ENCODE data around the gene DKK3.

DKK3 gene

GRCh38 chr11:11966354-11966741, 42.1 kb downstream of the DKK3 start:
- no peak for DNase-seq

DNA sequence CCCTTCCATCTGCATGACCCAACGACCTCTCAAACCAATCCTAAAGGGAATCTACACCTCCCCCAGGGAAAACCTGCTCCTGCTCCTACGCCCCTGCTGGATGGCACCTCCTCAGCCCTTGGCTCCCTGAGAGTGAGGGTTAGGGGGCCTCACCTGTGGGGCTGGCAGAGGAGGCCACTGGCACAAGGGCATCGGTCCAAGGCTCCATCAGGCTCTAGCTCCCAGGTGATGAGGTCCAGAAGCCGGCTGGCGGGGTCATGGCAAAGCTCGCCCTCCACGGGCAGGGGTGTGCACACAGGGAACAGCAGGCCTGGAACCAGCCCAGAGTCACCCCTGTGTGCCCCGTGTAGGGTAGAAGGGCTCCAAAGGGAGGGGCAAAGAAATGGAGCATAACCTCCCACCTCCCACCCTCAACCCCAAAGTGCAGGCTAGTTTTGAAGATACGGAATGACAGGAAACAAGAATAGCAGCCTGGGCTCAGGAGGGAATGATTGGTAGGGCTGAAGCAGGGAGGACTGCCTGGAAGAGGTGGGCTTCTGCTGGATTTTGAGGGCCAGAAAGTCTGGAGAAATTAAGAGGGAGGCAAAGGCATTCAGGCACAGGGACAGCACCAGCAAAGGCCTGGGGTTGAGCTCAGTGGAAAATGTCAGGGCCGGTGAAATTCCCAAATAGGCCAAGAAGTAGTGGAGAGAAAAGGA, 42.6 kb downstream of the DKK3 start:
- DNase-seq = no peak

DNA sequence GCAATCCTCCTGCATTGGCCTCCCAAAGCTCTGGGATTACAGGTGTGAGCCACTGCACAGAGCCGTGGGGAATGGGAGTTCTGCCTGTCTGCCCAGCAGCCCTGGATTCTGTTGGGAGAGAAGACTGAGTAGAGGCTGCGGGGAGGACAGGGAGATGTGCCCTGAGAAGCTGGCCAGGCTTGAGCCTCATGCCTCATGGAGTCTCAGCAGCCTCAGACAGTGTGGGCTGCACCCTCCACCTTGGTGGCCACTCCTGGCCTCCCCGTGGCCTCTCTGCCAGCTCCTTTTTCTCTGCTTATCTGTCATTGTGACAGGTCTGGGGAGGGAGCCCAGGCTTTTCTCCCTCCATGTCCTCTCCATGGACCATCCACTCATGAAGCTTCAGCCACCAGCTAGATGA, 43.2 kb downstream of the DKK3 start:
- DNase-seq = no peak

DNA sequence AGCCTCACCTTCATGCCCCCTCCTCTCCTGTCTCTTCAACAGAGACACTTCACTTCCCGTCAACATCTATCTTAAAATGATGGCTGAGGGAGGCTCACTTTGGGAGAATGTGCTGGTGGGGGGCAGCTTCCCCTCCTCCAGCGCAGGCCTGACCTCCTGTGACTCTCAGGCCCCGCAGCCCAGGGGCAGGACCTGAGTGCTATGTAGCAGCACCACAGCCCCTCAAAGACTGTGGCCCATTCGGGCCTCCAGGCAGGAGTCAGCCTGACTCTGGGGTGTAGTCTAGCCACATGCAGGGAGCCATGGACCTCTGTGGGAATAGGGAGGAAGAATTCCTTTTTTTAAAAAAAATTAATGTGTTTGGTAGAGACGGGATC, 43.7 kb downstream of the DKK3 start:
- no peak for DNase-seq

DNA sequence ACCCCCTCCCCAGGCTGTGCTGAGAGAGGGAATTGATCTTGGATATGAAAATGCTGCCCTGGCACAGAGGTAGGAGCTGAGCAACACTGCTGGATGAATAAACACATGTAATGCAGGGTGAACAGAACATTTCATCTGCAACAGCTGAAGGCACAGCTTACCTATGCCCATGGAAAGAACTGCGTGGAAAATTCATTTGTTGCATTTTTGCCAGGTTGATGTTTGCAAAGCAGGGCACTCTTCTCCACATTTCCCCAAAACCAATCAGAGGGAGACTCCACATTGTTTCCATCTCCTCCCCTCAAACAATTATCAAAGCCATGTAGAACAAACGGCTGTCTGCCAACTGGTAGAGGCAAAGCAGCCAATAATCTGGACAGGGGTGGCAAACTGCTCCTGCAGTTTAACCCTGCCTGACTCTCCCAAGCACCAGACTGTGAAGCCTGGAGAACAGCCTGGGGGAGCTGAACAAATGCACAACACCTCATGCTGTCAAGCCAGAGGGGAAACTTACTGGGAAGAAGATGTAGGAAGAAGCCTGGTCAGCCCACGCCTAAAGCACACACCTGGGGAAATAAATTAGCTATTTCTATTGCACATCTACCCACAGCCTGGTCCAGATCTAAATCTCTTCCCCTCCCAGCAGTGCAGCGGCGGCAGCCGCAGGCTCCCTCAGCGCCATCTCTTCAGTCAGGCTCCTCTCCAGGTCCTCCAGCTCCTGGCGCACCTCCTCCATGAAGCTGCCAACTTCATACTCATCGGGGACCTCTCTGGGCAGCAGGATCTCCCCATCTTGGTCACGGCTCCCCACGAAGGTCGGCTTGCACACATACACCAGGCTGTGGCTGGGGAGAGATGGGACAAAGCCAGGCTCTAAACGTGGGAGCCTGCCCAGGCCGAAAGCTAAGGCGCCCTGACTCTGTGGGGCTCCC, 44.3 kb downstream of the DKK3 start:
- DNase-seq = no peak

DNA sequence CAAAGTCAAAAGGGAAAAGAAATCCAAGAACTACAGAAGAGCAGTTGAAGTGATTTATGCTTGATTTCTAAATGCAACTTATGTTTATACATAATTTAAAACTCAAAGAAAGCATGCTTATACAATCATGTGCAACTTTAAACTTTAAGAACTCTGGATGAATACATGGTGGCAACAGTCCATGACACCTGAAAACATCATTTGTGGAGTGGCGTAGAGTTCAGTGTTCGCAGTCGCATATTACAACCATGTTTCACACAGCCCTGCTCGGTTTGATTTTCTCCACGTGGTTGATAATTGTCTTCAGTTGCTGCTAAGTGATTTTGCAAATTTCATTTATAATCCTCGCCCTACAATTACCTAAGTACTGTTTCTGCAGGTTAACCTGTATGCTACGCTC, 45.4 kb downstream of the DKK3 start:
- DNase-seq = no peak

DNA sequence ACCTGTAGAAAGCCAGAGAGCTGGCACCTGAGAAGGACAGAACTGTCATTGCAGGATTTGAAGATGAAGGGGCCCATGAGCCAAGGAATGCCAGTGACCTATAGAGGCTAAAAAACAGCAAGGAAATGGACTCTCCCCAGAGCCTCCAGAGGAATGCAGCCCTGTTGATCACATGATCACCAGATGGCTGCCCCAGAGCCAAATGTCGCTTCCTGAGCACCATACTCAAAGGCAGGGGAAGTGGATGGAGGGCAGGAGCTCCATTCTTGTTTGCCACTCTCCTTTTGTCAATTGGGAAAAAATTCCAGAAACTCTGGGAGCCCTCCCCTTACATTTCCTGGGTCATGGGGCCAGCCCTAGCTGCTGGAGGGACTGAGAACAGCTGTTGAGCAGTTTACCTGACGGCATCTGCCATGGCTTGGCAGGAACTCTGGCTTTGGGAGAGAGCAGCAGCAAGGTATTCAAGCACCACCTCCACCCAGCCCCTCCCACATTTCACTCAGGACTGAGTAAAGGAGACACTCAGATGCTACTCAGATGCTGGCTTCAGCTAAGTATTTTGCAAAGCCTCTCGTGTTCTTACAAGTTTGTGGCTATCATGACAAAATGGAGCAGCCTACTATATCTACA, 46.9 kb downstream of the DKK3 start:
- DNase-seq = no peak

- no peak for DNase-seq
These were observed 47.7 kb downstream of the DKK3 start for GRCh38 chr11:11960687-11961086.

GRCh38 chr11:11959601-11960000, 48.8 kb downstream of the DKK3 start:
- no peak for DNase-seq

DNA sequence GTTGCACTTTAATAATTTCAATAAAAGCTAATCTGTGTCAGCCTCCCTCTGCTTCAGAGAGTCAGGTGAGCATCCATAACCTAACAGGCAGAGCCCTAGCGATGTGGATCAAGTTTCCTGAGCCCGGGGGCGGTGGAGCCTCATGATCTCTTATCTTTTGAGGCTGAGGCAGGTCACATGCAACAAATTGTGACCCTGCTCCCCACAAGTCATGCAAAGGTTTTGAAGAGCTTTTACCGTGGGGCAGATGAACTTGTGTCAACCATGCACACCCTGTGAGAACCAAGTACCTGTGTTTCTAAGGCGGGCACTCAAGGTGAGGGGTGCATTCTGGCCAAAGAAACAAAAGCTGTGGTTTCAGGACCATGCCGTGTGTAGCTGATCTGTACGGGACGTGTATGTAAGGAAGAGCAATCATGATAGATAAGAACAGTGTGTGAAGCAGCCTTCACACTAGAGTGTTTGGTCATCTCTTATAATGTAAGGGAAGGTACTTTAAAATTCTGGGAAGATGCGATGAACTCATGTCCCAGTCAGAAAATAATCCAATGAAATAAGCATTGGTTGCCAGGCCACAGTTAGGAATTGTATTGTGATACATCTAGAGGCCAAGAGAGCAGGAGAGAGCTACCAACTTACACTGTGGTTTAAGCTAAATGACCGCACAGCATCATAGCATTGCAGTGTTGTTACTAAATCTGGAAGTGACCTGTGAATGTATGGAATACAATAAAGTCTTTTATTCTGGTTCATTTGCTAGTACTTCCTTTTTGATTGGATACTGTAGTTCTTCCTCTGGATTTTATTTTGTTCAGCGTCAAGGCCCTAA, 49.8 kb downstream of the DKK3 start:
- no peak for DNase-seq

- DNase-seq = no peak
These were observed 52.4 kb downstream of the DKK3 start for GRCh38 chr11:11956006-11956405.

DNA sequence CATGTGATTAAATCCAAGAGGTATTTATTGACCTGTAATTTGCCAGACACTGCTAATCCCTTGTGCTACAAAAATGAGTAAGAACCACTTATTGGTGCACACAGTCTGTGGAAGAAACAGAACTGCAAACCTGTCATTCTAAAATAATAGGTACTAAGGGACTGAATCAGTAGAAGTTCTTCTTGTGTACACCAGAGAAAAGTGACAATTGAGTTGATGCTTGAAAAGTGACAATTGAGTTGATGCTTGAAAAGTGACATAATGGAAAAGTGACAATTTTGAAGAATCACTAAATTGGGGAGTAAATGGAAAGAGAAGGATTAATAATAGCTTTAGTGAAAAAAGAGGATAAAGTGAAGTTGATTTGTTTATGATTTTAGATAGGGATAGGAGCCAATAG, 56.4 kb downstream of the DKK3 start:
- DNase-seq = no peak

DNA sequence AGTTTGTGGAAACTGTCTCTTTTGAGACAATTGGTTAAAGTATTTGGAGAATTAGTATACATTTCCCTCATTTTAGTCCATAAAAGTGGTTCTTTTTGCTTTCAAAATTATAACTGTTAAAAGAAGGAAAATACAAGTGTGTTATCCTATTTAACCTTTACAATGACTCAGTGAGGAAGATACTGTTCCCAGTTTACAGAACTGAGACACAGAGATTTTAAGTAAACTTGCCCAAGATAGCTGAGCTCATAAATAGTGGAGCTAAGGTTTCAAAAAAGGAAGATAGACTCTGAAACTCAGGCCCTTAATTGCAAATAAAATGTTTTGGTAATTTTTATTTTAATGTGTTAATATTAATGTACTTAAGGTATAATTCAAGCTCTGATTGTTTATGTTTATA, 58.9 kb downstream of the DKK3 start:
- no peak for DNase-seq

DNA sequence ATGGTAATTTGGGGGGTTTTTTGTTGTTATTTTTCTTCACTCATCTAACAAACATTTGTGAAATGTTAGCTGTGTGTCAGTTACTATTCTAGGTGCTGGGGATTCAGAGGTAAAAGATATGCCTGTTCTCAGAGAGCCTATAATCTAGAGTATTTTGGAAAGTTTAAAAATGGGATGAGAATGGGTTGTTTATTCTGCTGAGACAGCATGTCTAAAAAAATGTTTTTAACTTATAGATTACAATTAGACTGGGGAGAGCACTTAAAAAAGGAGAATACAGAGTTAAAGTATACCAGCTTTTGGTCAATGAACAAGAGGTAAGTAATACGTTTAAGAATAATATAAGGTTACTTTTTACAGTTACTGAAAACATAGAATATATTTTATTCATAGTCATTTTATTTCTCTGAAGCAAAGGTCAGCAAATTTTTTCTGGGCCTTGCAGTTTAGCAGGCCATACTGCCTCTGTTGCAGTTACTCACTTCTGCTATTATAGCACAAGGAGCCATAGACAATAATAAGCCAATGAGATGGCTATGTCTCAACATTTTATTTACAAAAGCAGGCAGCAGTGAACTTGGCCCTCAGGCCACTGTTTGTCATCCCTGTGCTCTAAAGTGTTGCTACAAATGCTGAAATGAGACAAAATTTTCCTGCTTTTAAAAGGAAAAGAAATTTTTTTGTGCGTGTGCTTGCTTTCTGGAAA, 60.0 kb downstream of the DKK3 start:
- no peak for DNase-seq

DNA sequence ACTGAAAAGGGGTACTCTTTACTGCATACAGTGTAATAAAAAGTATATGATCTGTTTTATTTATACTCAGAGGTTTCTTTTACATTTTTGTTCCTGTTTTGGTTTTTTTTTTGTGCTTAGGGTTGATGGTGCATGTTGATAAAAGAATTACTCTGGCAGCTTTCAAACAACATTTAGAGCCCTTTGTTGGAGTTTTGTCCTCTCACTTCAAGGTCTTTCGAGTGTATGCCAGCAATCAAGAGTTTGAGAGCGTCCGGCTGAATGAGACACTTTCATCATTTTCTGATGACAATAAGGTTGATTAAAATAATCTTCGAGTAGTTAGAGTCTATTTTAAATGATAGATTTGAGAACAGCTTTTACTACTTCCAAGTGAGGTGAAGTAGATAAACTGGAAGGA, 60.6 kb downstream of the DKK3 start:
- no peak for DNase-seq

DNA sequence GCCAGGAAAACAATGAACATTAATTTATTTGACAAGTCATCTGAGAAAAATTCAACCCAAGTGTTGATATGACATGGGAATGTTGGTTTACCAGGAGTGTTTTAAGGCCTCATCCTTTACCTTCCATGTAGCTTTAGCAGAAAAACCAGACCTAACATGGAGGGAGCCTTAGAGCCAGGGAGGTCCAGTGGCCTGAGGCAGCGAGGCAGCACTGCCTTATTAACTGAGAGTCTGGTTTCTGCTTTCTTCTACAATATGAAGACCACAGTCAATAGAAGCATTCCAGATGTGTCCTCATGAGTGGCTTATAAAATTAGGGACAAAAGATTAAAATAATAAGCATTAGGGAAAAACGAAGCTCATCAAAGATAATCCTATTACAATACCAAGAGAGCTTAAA, 61.5 kb downstream of the DKK3 start:
- no peak for DNase-seq

DNA sequence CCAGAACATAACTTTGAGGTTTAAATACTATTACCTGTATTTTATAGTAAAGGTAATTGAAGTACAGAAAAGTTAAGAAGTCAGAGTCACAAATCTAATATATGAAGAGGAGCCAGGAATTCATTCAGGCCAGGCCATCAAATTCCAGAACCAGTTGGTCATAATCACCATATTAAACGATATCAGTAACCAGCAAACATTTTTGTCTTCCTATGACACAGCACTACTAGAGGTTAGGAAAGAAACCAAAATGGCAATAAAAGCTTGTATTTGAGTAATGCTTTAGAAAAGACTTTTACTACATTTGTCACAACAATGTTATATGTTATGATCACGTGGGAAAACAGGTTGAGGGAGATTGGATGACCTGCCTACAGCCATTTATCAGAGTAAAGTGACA, 62.2 kb downstream of the DKK3 start:
- DNase-seq = no peak

GRCh38 chr11:11944444-11944843, 64.0 kb downstream of the DKK3 start:
- no peak for DNase-seq

DNA sequence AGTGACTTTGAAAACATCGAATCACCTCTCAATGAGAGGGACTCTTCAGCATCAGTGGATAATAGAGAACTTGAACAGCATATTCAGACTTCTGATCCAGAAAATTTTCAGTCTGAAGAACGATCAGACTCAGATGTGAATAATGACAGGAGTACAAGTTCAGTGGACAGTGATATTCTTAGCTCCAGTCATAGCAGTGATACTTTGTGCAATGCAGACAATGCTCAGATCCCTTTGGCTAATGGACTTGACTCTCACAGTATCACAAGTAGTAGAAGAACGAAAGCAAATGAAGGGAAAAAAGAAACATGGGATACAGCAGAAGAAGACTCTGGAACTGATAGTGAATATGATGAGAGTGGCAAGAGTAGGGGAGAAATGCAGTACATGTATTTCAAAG, 65.8 kb downstream of the DKK3 start:
- no peak for DNase-seq

- no peak for DNase-seq
These were observed 67.9 kb downstream of the DKK3 start for GRCh38 chr11:11940551-11940950.

GRCh38 chr11:11937957-11938356, 70.5 kb downstream of the DKK3 start:
- DNase-seq = no peak

DNA sequence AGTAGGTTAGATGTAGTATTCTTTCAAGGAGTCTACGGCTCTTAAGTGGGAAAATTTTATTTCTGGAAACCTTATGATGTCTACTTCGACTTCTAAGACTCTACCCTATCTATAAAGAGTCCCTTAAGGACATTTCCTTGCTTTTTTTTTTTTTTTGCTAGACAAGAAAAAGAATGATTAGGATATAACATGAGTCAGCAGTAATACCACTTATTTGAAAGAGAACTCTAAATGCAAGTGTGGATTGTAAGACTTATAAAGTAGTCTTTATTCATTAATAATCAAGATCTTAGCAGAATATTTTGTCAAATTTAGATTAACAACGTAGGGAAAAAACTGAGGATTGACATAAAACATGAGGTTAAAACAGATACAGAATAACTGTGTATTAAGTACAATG, 71.0 kb downstream of the DKK3 start:
- no peak for DNase-seq

DNA sequence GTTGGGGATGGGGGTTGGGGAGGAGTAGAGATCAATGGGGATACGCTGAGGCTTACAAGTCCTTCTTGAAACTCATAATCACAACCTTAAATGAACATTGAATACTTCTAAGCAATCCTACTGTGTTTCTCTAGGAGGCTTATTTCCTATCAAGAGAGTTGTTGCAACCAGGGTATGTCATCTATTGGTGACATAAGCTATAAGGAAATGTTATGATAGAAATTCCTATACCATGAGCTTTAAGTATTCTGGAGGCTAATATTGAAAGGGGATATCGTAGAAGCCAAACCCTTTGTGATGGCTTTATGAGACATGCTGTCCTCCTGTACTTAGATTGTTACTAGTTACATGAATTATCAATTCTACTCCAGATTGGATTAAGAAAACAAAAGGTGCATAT, 72.9 kb downstream of the DKK3 start:
- no peak for DNase-seq

Measured in stimulated activated CD8-positive, alpha-beta memory T cell treated with anti-CD3 and anti-CD28 coated beads, Interleukin-4, amount 100 ng/mL, for 48 hours (primary cell).